HEK293T (cell line): Measurements from ENCODE around the gene GALNT2.

Source experiments
- BHLHE40 ChIP-seq: fragments of 450-650 bp; IDR thresholded peaks from 2 replicates; pipeline ENCODE4 v1.6.1; 2016; ENCODE audit warnings: mild to moderate bottlenecking, moderate library complexity, borderline replicate concordance
- LEF1 ChIP-seq: fragments of 450-650 bp; IDR thresholded peaks from 2 replicates; pipeline ENCODE4 v1.6.1; 2017; ENCODE audit warnings: mild to moderate bottlenecking, borderline replicate concordance
- SP1 ChIP-seq: fragments of 450-650 bp; IDR thresholded peaks from 2 replicates; pipeline ENCODE4 v1.6.1; 2017

DNA sequence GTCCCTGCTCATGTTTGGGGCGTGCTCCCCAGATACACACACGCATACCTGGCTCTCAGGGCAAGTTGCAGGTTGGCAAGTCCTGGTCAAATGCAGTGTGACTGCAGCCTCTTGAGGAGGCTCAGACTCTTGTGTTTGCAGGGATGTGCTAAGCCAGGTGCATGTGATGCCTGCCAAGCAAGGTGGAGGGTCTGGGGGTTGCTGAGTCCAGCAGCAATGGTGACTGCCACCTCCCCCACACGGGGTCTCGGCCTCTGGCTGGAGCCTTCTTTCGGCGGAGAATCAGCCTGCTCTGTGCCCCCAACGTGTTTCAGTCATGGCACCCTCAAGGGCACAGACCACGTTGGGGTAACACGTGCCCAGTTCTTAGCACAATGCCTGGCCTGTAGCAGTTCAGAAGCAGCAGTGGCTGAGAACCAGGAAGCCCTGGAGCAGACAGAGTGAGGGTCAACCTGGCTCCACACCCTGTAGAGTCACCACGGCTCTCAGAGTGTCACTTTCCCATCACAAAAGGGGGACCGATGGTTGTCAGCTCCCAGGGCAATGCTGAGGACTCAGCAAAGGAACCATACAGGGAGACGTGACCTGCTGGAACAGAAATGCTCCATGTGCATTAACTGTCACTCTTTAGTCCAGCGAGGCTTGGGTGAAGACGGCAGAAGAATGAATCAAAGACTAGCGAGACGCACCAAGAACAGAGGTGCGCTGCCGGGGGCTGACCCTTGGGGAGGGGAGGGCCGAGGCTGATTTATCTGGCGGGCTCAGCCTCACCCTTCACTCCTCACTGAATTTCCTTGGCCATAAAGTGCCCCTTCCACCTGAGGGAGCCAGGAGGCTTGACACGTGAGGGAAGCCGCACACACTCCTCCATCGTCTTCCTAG is 250.1 kb downstream of the GALNT2 start:
- TF ChIP-seq SP1 = no peak
- TF ChIP-seq LEF1 = no peak
- no peak for TF ChIP-seq BHLHE40
